GM18907 (cell line): ENCODE data around the gene IQSEC1.
"Not testable (repeated sequence)": the region's sequence is repeated elsewhere in the genome, so short reads cannot be mapped to it uniquely, and the experiment has no call there.

Source experiments
- ATAC-seq: cut with Tn5 transposase; IDR thresholded peaks from one replicate; pipeline ENCODE4 v1.9.1; 2021; ENCODE audit warnings: mild to moderate bottlenecking, moderate library complexity; ENCODE audit not compliant: unreplicated experiment

Gene IQSEC1

GRCh38 chr3:12861611-12862010 is 211.6 kb downstream of the IQSEC1 start:
- no peak for ATAC-seq

DNA sequence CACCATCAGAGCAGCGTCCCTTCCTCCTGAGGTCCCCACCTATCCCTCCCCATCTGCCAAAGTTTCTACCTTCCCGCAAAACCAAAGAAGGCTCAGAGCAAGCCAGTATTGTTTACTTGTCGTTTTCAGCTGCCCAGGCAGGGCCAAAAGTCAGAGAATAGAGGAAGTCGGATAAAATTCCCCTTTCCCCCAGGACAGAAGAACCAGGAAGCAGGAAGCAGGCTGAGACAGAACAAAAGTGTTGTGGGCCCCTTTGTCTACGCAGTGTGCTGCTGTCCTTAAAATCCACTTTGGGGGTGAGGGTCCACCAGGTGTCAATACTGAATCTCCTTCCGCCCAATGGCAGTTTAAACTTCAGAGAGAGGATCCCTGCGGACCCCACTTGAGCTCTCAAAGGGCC is 213.4 kb downstream of the IQSEC1 start:
- ATAC-seq: no peak

- no peak for ATAC-seq
Observed at GRCh38 chr3:12856626-12857025, 216.6 kb downstream of the IQSEC1 start.

GRCh38 chr3:12854565-12854964 is 218.7 kb downstream of the IQSEC1 start:
- ATAC-seq: no peak

DNA sequence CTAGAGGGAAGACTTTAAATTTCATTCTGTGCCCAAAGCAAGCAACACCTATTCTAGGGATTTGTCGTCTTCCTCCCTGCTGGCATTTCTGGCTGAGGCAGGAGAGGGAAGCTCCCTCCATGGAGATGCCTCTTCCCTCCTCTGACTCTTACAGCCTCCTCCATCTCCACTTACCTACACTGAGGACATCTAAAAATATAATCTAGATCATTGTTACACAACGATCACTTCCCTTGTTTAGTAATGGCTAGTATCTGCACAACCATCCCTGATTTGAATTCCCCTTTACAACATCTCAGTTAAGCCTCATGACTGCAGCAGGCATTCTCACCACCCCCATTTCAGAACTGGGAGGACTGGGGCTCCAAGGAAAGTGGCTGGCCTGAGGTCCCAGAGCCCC is 219.4 kb downstream of the IQSEC1 start:
- ATAC-seq: not testable (repeated sequence)

DNA sequence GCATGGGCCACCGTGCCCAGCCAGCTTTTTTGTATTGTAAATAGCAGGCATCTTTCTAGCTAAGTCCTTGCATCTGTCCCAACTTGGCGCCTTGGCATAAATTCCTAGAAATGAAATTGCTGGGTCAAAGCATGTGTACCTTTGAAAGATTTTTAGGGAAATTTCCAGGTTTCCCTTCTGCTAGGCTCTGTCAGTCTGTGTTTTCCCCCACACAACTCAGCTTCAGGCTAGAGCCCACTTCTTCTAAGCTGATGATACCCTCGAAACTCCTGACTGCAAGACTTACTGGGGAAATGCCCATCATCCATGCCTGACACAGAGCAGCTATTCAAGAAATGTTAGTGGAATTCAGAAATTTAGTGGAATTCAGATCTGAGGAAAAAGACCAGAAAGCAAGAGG is 221.0 kb downstream of the IQSEC1 start:
- no peak for ATAC-seq
